Progenitor cell of endocrine pancreas (in vitro differentiated cells): ENCODE results near the gene NAGPA. TPM values are rescaled to one million over a fixed set of nuclear protein-coding genes. Genes with fewer than 3 reads are reported as not detected.

Experiments used
- DNase-seq: peaks from one replicate; pipeline ENCODE4 v3.0.0; 2021; ENCODE audit warnings: low spot score; ENCODE audit not compliant: unreplicated experiment
- H3K27ac Mint-ChIP-seq: 2 replicates; pipeline ENCODE4 v1.8.0; 2021; ENCODE audit warnings: mild to moderate bottlenecking, moderate library complexity, mixed read lengths
- H3K27me3 Mint-ChIP-seq: 2 replicates; pipeline ENCODE4 v1.8.0; 2021; ENCODE audit warnings: mixed read lengths
- H3K36me3 Mint-ChIP-seq: 2 replicates; pipeline ENCODE4 v1.8.0; 2022; ENCODE audit warnings: mixed read lengths; ENCODE audit not compliant: insufficient read depth
- H3K4me1 Mint-ChIP-seq: 2 replicates; pipeline ENCODE4 v1.8.0; 2021; ENCODE audit warnings: low read depth, mixed read lengths
- H3K4me3 Mint-ChIP-seq: 2 replicates; pipeline ENCODE4 v1.8.0; 2021; ENCODE audit warnings: low read depth, mild to moderate bottlenecking, moderate library complexity, mixed read lengths
- H3K9me3 Mint-ChIP-seq: 2 replicates; pipeline ENCODE4 v1.8.0; 2021; ENCODE audit warnings: low read depth, mixed read lengths
- total RNA-seq: library from RNA; stranded (reverse); gene quantifications from 2 replicates; pipeline ENCODE4 v1.2.1, GENCODE V29; 2021
- TF ChIP-seq, protein P1 (sequence below): fragments of 200-600 bp; sonication (generic); IDR thresholded peaks from one replicate; pipeline ENCODE4 v1.5.0; 2021; ENCODE audit warnings: antibody characterized with exemption, mild to moderate bottlenecking; ENCODE audit not compliant: unreplicated experiment

NAGPA gene
- total RNA-seq, 1 donor from 2014 or later = 29.2 TPM

DNA sequence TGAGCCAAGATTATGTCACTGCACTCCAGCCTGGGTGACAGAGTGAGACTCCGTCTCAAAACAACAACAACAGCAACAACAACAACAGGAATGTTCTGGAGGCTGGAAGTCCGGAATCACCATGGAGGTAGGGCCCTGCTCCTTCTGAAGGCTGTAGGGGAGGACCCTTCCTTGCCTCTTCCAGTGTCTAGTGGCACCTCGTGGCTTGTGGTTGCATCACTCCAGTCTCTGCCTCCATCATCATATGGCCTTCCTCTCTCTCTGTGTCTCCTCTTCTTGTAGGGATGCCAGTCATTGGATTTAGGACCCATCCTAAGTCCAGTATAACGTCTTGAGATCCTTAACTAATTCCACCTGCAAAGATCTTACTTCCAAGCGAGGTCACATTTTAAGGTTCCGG, 14.0 kb downstream of the NAGPA start:
- Mint-ChIP-seq H3K27ac (no peak overlapping the region), H3K4me3 (no peak overlapping the region), H3K9me3 (no peaks in the 10 kb centered on the region), H3K4me1 (peaks cover 3% of the 10 kb centered on the region), H3K27me3 (peaks cover 3% of the 10 kb centered on the region), H3K36me3 (no peaks in the 10 kb centered on the region)
- no peak for DNase-seq
- TF ChIP-seq, protein P1, sequence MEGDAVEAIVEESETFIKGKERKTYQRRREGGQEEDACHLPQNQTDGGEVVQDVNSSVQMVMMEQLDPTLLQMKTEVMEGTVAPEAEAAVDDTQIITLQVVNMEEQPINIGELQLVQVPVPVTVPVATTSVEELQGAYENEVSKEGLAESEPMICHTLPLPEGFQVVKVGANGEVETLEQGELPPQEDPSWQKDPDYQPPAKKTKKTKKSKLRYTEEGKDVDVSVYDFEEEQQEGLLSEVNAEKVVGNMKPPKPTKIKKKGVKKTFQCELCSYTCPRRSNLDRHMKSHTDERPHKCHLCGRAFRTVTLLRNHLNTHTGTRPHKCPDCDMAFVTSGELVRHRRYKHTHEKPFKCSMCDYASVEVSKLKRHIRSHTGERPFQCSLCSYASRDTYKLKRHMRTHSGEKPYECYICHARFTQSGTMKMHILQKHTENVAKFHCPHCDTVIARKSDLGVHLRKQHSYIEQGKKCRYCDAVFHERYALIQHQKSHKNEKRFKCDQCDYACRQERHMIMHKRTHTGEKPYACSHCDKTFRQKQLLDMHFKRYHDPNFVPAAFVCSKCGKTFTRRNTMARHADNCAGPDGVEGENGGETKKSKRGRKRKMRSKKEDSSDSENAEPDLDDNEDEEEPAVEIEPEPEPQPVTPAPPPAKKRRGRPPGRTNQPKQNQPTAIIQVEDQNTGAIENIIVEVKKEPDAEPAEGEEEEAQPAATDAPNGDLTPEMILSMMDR = no peak

DNA sequence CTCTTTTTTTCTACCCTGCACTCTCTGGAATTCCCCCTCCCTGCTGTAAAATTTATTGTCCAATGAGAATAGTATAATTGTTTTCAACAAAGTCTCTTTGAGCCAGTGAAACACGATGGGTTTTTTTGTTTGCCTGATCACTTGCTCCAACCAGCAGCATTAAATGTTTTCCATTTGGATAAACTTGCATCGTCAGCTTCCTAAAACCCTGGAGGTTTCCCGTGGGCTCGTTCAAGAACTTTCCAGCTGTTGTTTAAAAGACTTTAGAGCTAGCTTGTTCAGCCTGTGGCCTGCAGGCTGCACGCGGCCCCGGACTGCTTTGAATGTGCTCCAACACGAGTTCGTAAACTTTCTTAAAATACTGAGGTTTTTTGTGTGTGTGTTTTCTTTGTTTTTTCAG, 14.9 kb downstream of the NAGPA start:
- Mint-ChIP-seq H3K9me3 (no peaks in the 10 kb centered on the region), H3K36me3 (no peaks in the 10 kb centered on the region), H3K27me3 (peaks cover 3% of the 10 kb centered on the region), H3K4me1 (peaks cover 3% of the 10 kb centered on the region), H3K4me3 (no peak overlapping the region), H3K27ac (no peak overlapping the region)
- DNase-seq = no peak
- TF ChIP-seq, protein P1 = no peak

DNA sequence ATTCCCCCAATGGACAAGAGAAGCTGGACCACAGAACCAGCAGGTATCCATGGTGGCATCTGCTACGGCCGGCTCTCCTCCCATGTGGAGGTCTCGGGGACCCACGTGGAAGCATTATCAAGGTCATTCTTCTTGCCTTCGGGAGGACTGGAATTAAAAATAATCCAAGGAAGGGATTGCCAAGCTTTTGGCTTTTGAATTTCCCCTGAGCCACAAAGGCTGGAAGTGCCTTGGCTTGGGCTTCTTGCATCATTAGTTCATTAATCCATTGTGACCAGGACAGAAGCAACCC, 16.1 kb downstream of the NAGPA start:
- Mint-ChIP-seq H3K27ac (no peak overlapping the region), H3K27me3 (peaks cover 3% of the 10 kb centered on the region), H3K4me3 (no peak overlapping the region), H3K4me1 (no peaks in the 10 kb centered on the region), H3K9me3 (no peaks in the 10 kb centered on the region), H3K36me3 (no peaks in the 10 kb centered on the region)
- DNase-seq = no peak
- TF ChIP-seq, protein P1 = no peak

DNA sequence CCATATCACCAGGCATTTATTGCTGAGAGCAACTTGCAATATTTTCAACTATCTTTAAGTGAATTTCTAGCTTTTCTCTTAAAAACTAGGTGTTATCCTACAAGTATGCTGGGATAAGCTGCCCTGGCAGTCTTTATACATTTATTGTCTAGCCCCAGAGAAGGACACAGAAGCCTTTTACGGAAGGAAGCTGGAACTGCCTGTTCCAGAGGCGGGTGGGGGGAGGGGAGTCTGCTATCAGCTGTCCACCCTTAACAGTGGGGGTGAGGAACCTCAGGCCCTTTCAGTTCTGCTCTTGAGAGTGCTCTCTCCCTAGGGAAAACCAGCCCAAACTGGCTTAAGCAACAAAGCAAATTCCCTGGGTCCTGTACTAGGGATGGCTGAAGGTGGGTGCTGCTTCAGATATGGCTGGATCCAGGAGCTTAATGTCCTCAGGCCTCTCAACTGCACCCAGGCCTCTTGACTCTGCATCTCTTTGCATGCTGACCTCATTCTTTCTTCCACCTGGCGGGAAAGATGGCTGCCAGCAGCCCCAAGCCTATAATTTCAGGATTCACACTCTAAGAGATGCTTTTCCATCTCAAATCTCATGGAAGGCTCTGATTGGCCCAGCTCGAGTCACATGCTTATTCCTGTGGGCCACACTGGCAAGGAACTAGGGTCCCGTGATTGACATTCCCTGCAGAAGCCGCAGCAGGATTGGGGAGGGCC, 16.6 kb downstream of the NAGPA start:
- no peaks in the 10 kb centered on the region for H3K9me3 Mint-ChIP-seq
- TF ChIP-seq, protein P1 = no peak
- no peak overlapping the region for H3K27ac Mint-ChIP-seq
- H3K4me1 Mint-ChIP-seq = no peaks in the 10 kb centered on the region
- DNase-seq = no peak
- H3K4me3 Mint-ChIP-seq = no peak overlapping the region
- H3K27me3 Mint-ChIP-seq = peaks cover 3% of the 10 kb centered on the region
- H3K36me3 Mint-ChIP-seq = no peaks in the 10 kb centered on the region

DNA sequence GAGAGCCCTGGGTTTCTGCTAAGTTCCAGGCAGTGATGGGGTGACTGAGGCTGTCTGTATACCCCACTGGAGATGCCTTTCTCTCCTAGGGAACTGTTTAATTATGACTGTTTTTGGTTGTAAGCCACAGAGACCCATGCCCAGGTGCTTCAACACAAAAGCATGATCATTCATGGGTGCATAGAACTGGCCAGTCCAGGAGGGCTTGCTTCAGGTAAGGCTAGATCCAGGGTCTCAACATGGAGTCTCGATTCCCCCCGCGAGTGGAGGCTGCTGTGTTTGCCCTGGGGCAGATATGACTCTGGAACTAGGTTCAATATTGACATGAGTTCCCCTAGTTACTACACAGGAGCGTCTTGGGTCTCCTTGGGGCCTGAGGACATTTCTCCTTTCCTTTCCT, 17.8 kb downstream of the NAGPA start:
- no peak overlapping the region for H3K27ac Mint-ChIP-seq
- no peak for DNase-seq
- no peaks in the 10 kb centered on the region for H3K36me3 Mint-ChIP-seq
- no peaks in the 10 kb centered on the region for H3K9me3 Mint-ChIP-seq
- H3K4me1 Mint-ChIP-seq = no peaks in the 10 kb centered on the region
- TF ChIP-seq, protein P1 = no peak
- H3K27me3 Mint-ChIP-seq = peaks cover 9% of the 10 kb centered on the region
- H3K4me3 Mint-ChIP-seq = no peak overlapping the region
